ENCODE measurements around the gene WDFY3.

Gene WDFY3

DNA sequence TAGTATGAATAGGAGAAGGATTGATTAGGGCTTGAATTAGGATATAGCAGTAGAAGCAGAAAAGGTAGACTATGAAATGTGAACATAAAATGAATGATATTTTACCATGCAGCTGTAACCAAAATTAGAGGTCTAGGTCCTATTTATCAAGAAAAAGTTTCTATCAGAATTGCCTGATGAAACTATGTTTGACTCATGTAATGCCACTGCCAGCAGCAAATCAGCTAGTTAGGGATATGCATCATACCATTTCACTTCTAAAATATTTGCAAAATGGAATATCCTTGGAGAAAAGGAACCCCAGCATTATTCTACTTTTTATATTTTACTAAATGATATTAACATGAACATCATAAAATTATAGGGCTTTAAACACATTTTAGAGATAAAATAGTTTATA lies 188.4 kb downstream of the WDFY3 start:
- H3K4me3 ChIP-seq (ENCODE audit: low read depth, low read length) = no peak overlapping the region
- TF ChIP-seq, protein P1, sequence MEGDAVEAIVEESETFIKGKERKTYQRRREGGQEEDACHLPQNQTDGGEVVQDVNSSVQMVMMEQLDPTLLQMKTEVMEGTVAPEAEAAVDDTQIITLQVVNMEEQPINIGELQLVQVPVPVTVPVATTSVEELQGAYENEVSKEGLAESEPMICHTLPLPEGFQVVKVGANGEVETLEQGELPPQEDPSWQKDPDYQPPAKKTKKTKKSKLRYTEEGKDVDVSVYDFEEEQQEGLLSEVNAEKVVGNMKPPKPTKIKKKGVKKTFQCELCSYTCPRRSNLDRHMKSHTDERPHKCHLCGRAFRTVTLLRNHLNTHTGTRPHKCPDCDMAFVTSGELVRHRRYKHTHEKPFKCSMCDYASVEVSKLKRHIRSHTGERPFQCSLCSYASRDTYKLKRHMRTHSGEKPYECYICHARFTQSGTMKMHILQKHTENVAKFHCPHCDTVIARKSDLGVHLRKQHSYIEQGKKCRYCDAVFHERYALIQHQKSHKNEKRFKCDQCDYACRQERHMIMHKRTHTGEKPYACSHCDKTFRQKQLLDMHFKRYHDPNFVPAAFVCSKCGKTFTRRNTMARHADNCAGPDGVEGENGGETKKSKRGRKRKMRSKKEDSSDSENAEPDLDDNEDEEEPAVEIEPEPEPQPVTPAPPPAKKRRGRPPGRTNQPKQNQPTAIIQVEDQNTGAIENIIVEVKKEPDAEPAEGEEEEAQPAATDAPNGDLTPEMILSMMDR (IDR thresholded peaks at IDR 0.05; ENCODE audit: low read depth, low read length) = no peak

DNA sequence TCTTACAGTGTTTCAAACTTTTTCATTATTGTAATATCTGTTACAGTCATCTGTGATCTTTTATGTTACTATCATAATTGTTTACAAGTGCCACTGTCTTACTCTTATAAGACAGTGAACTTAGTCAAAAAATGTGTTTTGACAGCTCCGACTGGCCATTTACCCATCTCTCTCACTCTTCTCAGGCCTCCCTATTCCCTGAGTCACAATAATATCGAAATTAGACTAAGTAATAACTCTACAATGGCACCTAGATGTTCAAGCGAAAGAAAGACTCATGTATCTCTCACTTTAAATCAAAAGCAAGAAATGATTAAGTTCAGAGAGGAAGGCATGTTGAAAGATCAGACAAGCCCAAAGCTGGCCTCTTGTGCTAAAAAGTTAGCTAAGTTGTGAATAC lies 199.3 kb downstream of the WDFY3 start:
- TF ChIP-seq, protein P1 (IDR thresholded peaks at IDR 0.05; ENCODE audit: low read depth, low read length) = no peak
- no peak overlapping the region for H3K4me3 ChIP-seq (ENCODE audit: low read depth, low read length)

DNA sequence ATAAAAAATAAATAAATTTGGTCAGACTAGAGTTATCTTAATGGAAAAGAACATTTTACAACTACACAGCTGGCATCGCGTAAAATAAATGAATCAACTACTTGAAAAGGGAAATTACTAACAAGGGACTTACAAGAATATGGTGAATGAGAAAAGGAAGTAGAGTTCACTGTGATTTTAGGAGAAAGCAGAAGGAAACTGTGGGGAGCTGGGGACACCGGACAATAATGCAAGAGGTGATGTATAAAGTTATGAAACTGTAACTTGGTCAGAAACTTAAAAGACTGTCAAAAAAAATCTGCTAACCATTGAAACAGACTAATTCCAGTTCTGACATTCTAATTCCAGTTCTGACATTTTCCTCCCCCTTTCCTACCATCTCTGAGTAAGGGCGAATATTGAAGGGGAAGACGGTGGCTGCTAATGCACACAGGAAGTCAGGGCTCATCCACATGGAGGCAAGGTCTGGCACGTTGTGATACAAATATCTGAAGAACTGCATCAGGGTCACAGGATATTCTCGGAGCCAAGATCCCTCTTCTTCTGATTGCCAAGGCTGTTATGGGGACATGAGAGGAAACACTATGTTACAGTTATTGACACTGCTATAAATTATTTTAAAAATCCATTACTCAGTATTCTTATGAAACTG lies 213.0 kb downstream of the WDFY3 start:
- TF ChIP-seq, protein P1 (IDR thresholded peaks at IDR 0.05; ENCODE audit: low read depth, low read length) = no peak

DNA sequence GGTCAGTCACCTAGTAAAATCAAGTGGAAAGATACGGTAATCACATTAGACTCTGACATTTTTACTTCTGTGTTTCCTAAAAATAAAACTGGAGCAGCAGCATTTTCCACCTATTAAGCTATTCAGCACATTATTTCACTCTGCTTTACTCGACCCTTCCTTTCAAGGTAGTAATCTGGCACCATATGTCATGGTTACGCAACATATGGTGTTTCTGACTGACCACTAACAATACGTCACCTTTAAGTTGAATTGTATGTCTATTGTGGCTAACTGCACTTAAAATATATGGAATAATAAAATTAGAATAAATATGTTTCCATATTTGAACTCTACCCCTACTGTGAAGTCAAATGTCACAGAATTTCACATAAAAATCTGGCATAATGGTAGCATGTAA lies 214.8 kb downstream of the WDFY3 start:
- no peak overlapping the region for H3K4me3 ChIP-seq (ENCODE audit: low read depth, low read length)
- TF ChIP-seq, protein P1 (IDR thresholded peaks at IDR 0.05; ENCODE audit: low read depth, low read length) = no peak

More for the DNA sequence above, 213.0 kb downstream of the WDFY3 start:
- no peak overlapping the region for H3K4me3 ChIP-seq (ENCODE audit: low read depth, low read length)

DNA sequence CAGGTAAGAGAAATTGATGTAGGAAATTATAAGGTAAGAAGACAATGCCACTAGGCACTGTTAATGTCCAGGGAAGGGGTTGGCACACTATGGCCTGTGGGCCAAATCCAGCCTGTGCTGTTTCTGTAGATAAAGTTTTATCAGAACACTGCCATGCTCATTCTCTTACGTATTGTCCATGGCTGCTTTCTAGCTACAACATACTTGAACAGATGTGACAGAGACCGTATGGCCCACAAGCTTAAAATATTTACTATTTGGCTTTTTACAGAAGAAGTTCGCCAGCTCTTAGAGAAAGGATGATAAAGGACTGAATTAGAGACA lies 215.6 kb downstream of the WDFY3 start:
- TF ChIP-seq, protein P1 (IDR thresholded peaks at IDR 0.05; ENCODE audit: low read depth, low read length) = no peak
- no peak overlapping the region for H3K4me3 ChIP-seq (ENCODE audit: low read depth, low read length)

DNA sequence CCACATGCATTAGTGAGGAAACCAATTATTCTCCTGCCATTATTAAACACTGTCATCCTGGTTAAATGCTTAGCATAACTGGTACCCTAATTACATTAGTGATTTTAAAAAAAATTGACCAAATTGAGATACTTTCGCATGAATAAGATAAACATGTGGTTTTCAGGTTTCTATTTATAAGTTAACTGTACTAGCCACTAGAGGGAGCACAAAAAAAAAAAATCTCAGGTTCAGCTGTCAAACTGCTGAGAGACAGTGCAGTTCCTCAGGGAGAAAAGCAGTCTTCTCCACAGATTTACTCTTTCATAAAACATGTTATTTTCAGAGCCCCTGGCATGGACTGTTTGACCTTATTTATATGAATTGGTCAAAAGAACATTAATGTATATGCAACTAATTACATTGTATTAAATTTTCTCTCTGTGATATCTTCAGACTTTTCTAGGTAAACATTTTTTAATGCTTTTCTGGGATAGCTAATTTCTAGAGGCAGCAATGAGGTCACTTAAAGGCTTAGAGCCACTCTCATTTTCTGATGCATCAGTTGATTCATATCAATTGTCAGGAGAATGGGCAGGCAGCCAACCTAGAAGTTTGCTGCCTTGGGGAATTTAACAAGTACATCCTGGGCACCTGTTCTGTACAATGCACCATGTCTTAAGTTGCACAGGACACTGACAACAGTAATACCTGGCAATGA lies 216.1 kb downstream of the WDFY3 start:
- H3K4me3 ChIP-seq (ENCODE audit: low read depth, low read length) = no peak overlapping the region
- TF ChIP-seq, protein P1 (IDR thresholded peaks at IDR 0.05; ENCODE audit: low read depth, low read length) = peak; percentile 22; the same call in 1 of the 2 replicates

DNA sequence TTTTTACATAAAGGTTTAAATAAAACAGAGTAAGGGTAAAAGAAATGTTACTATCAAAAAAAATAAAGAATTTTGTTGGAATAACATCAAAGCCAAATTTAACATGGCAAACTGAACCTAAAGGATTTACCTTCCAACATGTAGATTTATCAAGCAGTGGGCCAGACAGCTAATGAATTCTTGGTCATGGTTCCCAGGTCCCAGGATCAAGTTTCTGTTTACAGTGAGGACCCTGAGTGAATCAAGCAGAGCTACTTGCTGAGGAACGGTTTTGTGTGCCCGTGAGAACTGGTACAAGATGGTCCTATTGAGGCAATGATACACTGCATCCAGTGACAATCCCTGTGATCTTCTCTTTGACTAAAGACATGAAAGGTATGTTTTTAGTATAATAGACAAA lies 226.4 kb downstream of the WDFY3 start:
- TF ChIP-seq, protein P1 (IDR thresholded peaks at IDR 0.05; ENCODE audit: low read depth, low read length) = no peak
- H3K4me3 ChIP-seq (ENCODE audit: low read depth, low read length) = no peak overlapping the region
